ENCODE results near the gene FBXO44.

Gene FBXO44

GRCh38 chr1:11685210-11685752 lies 30.6 kb downstream of the FBXO44 start:
- H4K20me1 ChIP-seq (ENCODE audit: insufficient read depth, low read length) = peaks cover 2% of the 10 kb centered on the region; the same call in 1 of the 2 replicates
- DNase-seq (no peak), ATAC-seq (ENCODE audit: insufficient read depth, low read depth) (no peak)
- H2AFZ ChIP-seq (ENCODE audit: low read depth, low read length) = no peak overlapping the region
- H3K9ac ChIP-seq (ENCODE audit: low read depth, low read length) = no peak overlapping the region
- peaks cover 29% of the 10 kb centered on the region for H3K4me1 ChIP-seq (ENCODE audit: insufficient read depth, low read length)
- TF ChIP-seq EZH2 (IDR thresholded peaks at IDR 0.05; ENCODE audit: borderline replicate concordance, low read depth, low read length, severe bottlenecking) = no peak
- TF ChIP-seq, protein P1, sequence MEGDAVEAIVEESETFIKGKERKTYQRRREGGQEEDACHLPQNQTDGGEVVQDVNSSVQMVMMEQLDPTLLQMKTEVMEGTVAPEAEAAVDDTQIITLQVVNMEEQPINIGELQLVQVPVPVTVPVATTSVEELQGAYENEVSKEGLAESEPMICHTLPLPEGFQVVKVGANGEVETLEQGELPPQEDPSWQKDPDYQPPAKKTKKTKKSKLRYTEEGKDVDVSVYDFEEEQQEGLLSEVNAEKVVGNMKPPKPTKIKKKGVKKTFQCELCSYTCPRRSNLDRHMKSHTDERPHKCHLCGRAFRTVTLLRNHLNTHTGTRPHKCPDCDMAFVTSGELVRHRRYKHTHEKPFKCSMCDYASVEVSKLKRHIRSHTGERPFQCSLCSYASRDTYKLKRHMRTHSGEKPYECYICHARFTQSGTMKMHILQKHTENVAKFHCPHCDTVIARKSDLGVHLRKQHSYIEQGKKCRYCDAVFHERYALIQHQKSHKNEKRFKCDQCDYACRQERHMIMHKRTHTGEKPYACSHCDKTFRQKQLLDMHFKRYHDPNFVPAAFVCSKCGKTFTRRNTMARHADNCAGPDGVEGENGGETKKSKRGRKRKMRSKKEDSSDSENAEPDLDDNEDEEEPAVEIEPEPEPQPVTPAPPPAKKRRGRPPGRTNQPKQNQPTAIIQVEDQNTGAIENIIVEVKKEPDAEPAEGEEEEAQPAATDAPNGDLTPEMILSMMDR (IDR thresholded peaks at IDR 0.05; ENCODE audit: borderline replicate concordance, extremely low read depth, low read length, poor library complexity, severe bottlenecking) = no peak
- H3K27ac ChIP-seq (ENCODE audit: low read length) = no peak overlapping the region
- H3K27me3 ChIP-seq (ENCODE audit: insufficient read depth, low read length, poor library complexity) = no peaks in the 10 kb centered on the region
- no peaks in the 10 kb centered on the region for H3K9me3 ChIP-seq (ENCODE audit: insufficient read depth, low read length, severe bottlenecking)
- H3K4me3 ChIP-seq (ENCODE audit: low read depth in 1 of 2, low read length in 2 of 2) = no peak overlapping the region
- peaks cover 3% of the 10 kb centered on the region; the same call in 1 of the 2 replicates for H3K36me3 ChIP-seq (ENCODE audit: insufficient read depth, low read length)
- no peak overlapping the region for H3K4me2 ChIP-seq (ENCODE audit: insufficient read depth, low read length)
- peaks cover 11% of the 10 kb centered on the region for H3K79me2 ChIP-seq (ENCODE audit: insufficient read depth, low read length)

DNA sequence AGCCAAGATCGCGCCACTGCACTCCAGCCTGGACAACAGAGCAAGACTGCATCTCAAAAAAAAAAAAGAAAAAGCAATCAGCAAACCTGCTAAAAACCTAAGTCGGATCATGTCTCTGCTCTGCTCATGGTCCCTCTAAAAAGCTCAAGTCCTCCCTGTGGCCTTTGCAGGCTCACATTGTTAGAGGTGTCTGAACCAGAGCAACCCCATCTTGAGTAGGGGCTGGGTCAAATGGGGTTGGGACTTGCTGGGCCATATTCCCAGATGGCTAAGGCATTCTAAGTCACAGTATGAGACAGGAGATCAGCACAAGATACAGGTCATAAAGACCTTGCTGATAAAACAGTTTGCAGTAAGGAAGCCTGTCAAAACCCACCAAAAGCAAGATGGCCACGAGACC lies 33.8 kb downstream of the FBXO44 start:
- peaks cover 14% of the 10 kb centered on the region for H3K27me3 ChIP-seq (ENCODE audit: insufficient read depth, low read length, poor library complexity)
- H3K4me2 ChIP-seq (ENCODE audit: insufficient read depth, low read length) = no peak overlapping the region
- H3K4me1 ChIP-seq (ENCODE audit: insufficient read depth, low read length) = peaks cover 25% of the 10 kb centered on the region
- H3K9ac ChIP-seq (ENCODE audit: low read depth, low read length) = no peak overlapping the region
- DNase-seq (no peak), ATAC-seq (ENCODE audit: insufficient read depth, low read depth) (no peak)
- H3K36me3 ChIP-seq (ENCODE audit: insufficient read depth, low read length) = peaks cover 3% of the 10 kb centered on the region; the same call in 1 of the 2 replicates
- H3K79me2 ChIP-seq (ENCODE audit: insufficient read depth, low read length) = peaks cover 12% of the 10 kb centered on the region; the same call in 1 of the 2 replicates
- no peaks in the 10 kb centered on the region for H4K20me1 ChIP-seq (ENCODE audit: insufficient read depth, low read length)
- H2AFZ ChIP-seq (ENCODE audit: low read depth, low read length) = no peak overlapping the region
- TF ChIP-seq EZH2 (IDR thresholded peaks at IDR 0.05; ENCODE audit: borderline replicate concordance, low read depth, low read length, severe bottlenecking) = no peak
- TF ChIP-seq, protein P1 (IDR thresholded peaks at IDR 0.05; ENCODE audit: borderline replicate concordance, extremely low read depth, low read length, poor library complexity, severe bottlenecking) = no peak
- H3K9me3 ChIP-seq (ENCODE audit: insufficient read depth, low read length, severe bottlenecking) = no peaks in the 10 kb centered on the region
- no peak overlapping the region for H3K4me3 ChIP-seq (ENCODE audit: low read depth in 1 of 2, low read length in 2 of 2)
- no peak overlapping the region for H3K27ac ChIP-seq (ENCODE audit: low read length)

DNA sequence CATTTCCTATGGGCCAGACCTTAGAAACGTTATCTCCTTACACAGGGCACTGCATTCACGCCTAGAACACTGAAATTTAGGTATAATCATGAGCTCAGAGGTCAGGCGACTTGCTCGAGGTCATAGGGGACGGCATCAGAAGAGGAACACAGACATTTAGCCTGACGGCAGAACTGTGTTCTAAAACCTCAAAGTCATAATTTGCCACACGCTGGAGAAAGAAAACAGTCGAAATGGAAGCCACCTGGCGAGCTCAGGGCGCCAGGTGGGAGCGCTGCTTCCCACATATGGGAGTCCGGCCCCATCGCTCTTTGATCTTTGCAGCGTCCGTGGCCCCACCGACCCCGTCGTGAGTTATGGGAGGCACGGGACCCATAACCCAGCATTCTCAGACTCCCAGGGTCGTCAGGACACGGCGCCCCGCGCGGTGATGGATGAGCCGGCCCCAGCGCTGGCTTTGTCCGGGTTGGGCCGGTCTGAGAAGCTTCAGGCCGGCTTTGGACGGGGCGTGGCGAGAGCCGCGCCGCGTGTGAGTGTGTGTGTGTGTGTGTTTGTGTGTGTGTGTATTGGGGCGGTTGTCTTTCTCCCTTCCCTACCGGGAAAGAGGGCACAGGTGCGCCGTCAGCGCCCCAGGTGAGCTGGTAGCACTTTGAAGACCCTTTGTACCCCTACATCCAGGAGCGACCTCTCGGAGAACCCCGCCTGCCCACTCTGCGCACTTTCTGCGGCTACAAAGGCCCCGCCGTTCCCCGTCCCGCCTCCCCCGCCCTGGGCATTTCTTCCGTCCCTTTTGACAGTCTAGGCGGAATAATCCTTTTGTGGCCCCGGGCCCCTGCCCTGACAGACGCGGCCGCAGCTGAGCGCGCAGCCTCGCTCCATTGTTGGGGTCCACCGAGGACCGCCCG lies 36.0 kb downstream of the FBXO44 start:
- DNase-seq = no peak
- peak overlapping the region; percentile 91 for H3K4me2 ChIP-seq (ENCODE audit: insufficient read depth, low read length)
- H3K9ac ChIP-seq (ENCODE audit: low read depth, low read length) = peak overlapping the region; percentile 87
- H2AFZ ChIP-seq (ENCODE audit: low read depth, low read length) = peak overlapping the region; percentile 80
- H3K79me2 ChIP-seq (ENCODE audit: insufficient read depth, low read length) = peaks cover 8% of the 10 kb centered on the region; the same call in 1 of the 2 replicates
- ATAC-seq (ENCODE audit: insufficient read depth, low read depth) = no peak
- TF ChIP-seq, protein P1 (IDR thresholded peaks at IDR 0.05; ENCODE audit: borderline replicate concordance, extremely low read depth, low read length, poor library complexity, severe bottlenecking) = no peak
- peak; percentile 57 for TF ChIP-seq EZH2 (IDR thresholded peaks at IDR 0.05; ENCODE audit: borderline replicate concordance, low read depth, low read length, severe bottlenecking)
- H3K4me3 ChIP-seq (ENCODE audit: low read depth in 1 of 2, low read length in 2 of 2) = peak overlapping the region; percentile 58 to 75
- peaks cover 25% of the 10 kb centered on the region for H3K4me1 ChIP-seq (ENCODE audit: insufficient read depth, low read length)
- no peaks in the 10 kb centered on the region for H4K20me1 ChIP-seq (ENCODE audit: insufficient read depth, low read length)
- H3K36me3 ChIP-seq (ENCODE audit: insufficient read depth, low read length) = peaks cover 3% of the 10 kb centered on the region; the same call in 1 of the 2 replicates
- H3K27me3 ChIP-seq (ENCODE audit: insufficient read depth, low read length, poor library complexity) = peaks cover 14% of the 10 kb centered on the region
- no peaks in the 10 kb centered on the region for H3K9me3 ChIP-seq (ENCODE audit: insufficient read depth, low read length, severe bottlenecking)
- H3K27ac ChIP-seq (ENCODE audit: low read length) = peak overlapping the region; percentile 54
